PFSK-1 (cell line): ENCODE measurements around the gene CYB5R4.

ENCODE experiments used
- FOXP2 ChIP-seq: optimal IDR thresholded peaks from 2 replicates; pipeline ENCODE3; 2011; ENCODE audit warnings: borderline replicate concordance, control low read depth, inconsistent platforms; ENCODE audit not compliant: insufficient read depth; ENCODE audit errors: extremely low read length, extremely low read depth
- POLR2AphosphoS5 ChIP-seq: IDR thresholded peaks from 2 replicates; pipeline ENCODE4 v1.6.1; 2012; ENCODE audit warnings: low read depth, mild to moderate bottlenecking, control low read depth, low read length, moderate library complexity
- SIN3A ChIP-seq: IDR thresholded peaks from 2 replicates; pipeline ENCODE4 v1.6.1; 2012; ENCODE audit warnings: mild to moderate bottlenecking, low read length, moderate library complexity, borderline replicate concordance; ENCODE audit not compliant: insufficient read depth
- TAF1 ChIP-seq: IDR thresholded peaks from 2 replicates; pipeline ENCODE4 v1.6.1; 2012; ENCODE audit warnings: low read length, control low read depth, borderline replicate concordance; ENCODE audit not compliant: insufficient read depth
- TF ChIP-seq, protein P1 (sequence below), 2 experiments: IDR thresholded peaks; 2 replicates each; pipeline versions ENCODE4 v1.6.1 to v1.8.0; 2011 to 2012; ENCODE audit warnings: low read depth in 2 of 2, low read length in 2 of 2, control low read depth in 1 of 2, inconsistent platforms in 1 of 2, mild to moderate bottlenecking in 1 of 2, moderate library complexity in 1 of 2; ENCODE audit not compliant: insufficient read depth in 1 of 2

The CYB5R4 gene

DNA sequence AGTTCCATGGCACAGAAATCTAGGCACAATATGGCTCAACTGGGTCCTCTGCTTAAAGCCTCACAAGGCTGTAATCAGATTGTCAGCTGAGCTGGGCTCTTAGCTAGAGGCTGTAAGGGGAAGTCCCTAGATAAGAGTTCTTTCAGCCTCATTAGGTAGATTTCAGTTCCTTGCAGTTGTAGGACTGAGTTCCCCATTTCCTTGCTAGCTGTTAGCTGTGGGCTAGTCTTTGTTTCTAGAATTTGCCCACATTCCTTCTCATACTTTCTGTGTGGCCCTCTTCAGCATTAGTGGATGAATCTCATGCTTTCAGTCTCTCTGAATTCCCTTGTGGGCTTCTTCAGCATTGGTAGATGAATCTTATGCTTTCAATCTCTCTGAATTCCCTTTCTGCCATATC is 103.1 kb downstream of the CYB5R4 start:
- TF ChIP-seq FOXP2: no peak
- TF ChIP-seq TAF1: no peak
- TF ChIP-seq POLR2AphosphoS5: no peak
- TF ChIP-seq SIN3A: no peak
- TF ChIP-seq, protein P1, sequence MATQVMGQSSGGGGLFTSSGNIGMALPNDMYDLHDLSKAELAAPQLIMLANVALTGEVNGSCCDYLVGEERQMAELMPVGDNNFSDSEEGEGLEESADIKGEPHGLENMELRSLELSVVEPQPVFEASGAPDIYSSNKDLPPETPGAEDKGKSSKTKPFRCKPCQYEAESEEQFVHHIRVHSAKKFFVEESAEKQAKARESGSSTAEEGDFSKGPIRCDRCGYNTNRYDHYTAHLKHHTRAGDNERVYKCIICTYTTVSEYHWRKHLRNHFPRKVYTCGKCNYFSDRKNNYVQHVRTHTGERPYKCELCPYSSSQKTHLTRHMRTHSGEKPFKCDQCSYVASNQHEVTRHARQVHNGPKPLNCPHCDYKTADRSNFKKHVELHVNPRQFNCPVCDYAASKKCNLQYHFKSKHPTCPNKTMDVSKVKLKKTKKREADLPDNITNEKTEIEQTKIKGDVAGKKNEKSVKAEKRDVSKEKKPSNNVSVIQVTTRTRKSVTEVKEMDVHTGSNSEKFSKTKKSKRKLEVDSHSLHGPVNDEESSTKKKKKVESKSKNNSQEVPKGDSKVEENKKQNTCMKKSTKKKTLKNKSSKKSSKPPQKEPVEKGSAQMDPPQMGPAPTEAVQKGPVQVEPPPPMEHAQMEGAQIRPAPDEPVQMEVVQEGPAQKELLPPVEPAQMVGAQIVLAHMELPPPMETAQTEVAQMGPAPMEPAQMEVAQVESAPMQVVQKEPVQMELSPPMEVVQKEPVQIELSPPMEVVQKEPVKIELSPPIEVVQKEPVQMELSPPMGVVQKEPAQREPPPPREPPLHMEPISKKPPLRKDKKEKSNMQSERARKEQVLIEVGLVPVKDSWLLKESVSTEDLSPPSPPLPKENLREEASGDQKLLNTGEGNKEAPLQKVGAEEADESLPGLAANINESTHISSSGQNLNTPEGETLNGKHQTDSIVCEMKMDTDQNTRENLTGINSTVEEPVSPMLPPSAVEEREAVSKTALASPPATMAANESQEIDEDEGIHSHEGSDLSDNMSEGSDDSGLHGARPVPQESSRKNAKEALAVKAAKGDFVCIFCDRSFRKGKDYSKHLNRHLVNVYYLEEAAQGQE (IDR thresholded peaks at IDR 0.05; ENCODE audit: insufficient read depth in 1 of 2, low read depth in 2 of 2, low read length in 2 of 2): no peak

DNA sequence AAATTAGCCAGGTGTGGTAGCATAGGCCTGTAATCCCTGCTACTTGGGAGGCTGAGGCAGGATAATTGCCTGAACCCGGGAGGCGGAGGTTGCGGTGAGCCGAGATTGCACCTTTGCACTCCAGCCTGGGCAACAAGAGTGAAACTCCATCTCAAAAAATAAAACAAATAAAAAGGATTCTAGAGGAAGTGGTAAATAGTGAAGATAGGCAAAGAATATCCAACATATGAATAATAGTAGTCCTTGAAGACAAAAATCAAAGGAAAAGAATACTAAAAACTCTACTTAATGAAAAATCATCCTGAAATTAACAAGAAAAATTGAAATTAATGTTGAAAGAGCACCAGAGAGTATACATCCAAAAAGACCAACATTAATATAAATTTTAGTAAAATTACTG is 107.0 kb downstream of the CYB5R4 start:
- TF ChIP-seq, protein P1 (IDR thresholded peaks at IDR 0.05; ENCODE audit: insufficient read depth in 1 of 2, low read depth in 2 of 2, low read length in 2 of 2): no peak
- TF ChIP-seq POLR2AphosphoS5 (no peak), SIN3A (no peak), TAF1 (no peak)

DNA sequence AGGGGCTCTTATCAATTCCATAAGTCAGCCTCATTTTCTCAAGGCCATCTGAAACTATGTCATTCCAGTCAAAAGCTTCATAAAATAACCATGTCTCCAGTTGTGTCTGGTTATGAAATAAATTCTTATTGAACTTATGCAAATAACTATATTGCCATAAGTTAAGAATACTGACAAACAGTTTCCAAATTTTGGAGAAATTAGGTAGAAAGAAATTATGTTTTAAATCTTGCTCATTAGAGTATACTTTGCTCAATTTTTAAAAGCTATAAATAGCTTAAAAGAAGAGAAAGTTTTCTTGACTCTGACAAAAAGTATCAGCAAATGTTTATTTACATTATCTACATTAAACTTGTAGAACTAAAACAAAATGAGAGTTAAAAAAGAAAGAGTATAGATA is 111.1 kb downstream of the CYB5R4 start:
- TF ChIP-seq POLR2AphosphoS5: no peak
- TF ChIP-seq, protein P1 (IDR thresholded peaks at IDR 0.05; ENCODE audit: insufficient read depth in 1 of 2, low read depth in 2 of 2, low read length in 2 of 2): no peak
- no peak for TF ChIP-seq SIN3A
- TF ChIP-seq TAF1: no peak
- no peak for TF ChIP-seq FOXP2

GRCh38 chr6:83974409-83975050 is 115.0 kb downstream of the CYB5R4 start:
- TF ChIP-seq FOXP2 (no peak), SIN3A (no peak), POLR2AphosphoS5 (no peak), TAF1 (no peak)
- TF ChIP-seq, protein P1 (IDR thresholded peaks at IDR 0.05; ENCODE audit: insufficient read depth in 1 of 2, low read depth in 2 of 2, low read length in 2 of 2): no peak
